Metanephros (tissue), 1 donor: ENCODE results near the gene DSCAML1. TPM values are rescaled to one million over a fixed set of nuclear protein-coding genes. Genes with fewer than 3 reads are reported as not detected.

ENCODE experiments used
- total RNA-seq: library from RNA; depleted of rRNA; stranded (reverse); fragments of >200 nt; gene quantifications from one replicate; pipeline ENCODE4 v1.2.3, GENCODE V29; 2014

DSCAML1 gene, protein sequence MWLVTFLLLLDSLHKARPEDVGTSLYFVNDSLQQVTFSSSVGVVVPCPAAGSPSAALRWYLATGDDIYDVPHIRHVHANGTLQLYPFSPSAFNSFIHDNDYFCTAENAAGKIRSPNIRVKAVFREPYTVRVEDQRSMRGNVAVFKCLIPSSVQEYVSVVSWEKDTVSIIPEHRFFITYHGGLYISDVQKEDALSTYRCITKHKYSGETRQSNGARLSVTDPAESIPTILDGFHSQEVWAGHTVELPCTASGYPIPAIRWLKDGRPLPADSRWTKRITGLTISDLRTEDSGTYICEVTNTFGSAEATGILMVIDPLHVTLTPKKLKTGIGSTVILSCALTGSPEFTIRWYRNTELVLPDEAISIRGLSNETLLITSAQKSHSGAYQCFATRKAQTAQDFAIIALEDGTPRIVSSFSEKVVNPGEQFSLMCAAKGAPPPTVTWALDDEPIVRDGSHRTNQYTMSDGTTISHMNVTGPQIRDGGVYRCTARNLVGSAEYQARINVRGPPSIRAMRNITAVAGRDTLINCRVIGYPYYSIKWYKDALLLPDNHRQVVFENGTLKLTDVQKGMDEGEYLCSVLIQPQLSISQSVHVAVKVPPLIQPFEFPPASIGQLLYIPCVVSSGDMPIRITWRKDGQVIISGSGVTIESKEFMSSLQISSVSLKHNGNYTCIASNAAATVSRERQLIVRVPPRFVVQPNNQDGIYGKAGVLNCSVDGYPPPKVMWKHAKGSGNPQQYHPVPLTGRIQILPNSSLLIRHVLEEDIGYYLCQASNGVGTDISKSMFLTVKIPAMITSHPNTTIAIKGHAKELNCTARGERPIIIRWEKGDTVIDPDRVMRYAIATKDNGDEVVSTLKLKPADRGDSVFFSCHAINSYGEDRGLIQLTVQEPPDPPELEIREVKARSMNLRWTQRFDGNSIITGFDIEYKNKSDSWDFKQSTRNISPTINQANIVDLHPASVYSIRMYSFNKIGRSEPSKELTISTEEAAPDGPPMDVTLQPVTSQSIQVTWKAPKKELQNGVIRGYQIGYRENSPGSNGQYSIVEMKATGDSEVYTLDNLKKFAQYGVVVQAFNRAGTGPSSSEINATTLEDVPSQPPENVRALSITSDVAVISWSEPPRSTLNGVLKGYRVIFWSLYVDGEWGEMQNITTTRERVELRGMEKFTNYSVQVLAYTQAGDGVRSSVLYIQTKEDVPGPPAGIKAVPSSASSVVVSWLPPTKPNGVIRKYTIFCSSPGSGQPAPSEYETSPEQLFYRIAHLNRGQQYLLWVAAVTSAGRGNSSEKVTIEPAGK (N-terminal part only)
- total RNA-seq, result 6.0 TPM

DNA sequence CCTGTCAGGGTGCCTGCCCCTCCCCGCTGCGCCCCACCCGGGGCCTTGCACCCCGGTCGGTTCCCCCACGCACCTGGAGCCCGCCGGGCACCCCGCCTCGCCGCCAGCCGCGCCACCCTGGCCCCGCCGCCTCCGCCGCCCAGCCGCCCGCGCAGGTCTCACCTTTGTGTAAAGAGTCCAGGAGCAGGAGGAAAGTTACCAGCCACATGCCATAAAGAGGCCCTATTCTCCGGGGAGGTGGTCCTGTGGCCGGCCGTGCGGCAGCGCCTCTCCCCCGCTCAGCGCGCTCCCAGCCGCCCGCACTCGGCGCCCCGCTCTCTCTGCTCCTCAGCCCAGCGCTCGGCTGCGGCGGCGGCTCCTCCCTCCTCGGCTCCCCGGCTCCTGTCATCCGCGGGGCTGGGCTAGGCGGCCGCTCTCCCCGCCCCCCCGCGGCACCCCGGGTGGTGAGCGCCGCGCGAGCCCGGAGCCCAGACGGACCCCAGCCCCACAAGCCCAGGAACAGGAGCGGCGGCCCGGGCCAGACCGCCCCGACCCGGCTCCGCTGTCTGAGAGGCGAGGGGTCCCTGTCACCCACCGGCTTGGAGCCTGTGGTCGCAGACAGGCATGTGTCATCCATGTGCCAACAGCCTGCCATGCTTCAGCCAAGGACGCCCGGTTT, at the start of gene DSCAML1:
Gene DSCAML1 (minus strand): TSS at position 345 of the 658 bp plus-strand sequence. CDS start 137 bp downstream, at position 208.

DNA sequence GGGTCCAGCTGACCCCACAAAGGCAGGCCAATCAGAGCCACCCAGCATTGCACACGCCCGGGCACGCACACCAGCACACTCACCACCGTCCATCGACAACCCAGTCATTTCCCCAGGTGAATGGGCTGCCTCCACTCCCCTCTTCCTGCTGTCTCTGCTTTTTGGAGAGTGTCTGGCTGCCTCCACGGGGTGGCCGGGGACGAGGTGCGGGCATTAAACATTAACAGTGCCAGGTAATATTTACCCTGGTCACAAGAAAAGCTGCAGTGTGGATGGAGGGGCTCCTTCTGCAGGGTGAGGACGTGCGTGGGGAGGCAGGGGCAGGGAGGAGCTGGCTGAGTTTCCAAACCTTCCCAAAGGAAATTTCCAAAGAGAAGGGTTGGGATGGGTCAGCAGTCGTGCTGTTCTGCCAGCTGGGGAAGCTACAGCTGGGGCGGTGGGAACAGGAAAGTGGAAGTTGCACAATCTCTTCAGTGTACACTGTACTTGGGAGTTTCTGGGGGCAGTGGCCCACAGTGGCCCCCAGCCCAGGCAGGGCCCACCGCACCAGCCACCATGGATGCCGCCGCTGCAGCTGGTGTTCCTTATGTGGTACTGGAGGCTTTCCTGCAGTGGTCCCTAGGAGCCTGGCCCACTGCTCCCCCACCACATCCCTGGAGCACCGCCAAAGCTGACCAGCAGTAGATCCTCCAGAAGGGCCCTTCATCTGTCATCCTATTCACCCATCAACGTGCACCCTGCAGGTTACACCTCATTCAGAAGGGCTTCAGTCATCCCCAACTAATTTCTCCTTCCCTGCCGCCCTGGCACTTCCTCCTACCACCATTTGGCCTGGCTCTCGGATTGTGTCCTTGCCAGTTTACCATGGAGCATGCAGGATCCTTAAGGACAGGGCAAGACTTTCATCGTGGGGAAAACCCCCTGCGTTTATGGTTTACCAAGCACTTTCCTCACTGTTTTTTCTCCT, 27.8 kb upstream of the DSCAML1 start, which contains the start of gene FXYD2:
Gene FXYD2 (minus strand): TSS at position 174 of the 967 bp plus-strand sequence. CDS start 66 bp downstream, at position 108.

Other genes with a start within 250 kb of the DSCAML1 start
- 420 TPM for gene FXYD2, start 27.5 kb upstream of the DSCAML1 start, total RNA-seq
- gene FXYD6, start 79.4 kb upstream of the DSCAML1 start, total RNA-seq, result 54.7 TPM
- gene TMPRSS13, start 132.2 kb upstream of the DSCAML1 start, total RNA-seq, result 0.76 TPM
- gene IL10RA, start 189.2 kb upstream of the DSCAML1 start, total RNA-seq, result 12.3 TPM